SU-DHL-6 (cell line): ENCODE measurements around the gene STARD10.

ENCODE experiments used
- CTCF ChIP-seq: fragments of 200-600 bp; sonication (generic); IDR thresholded peaks from one replicate; pipeline ENCODE4 v1.5.1; 2017; ENCODE audit warnings: antibody characterized with exemption, mild to moderate bottlenecking, low read length, moderate library complexity; ENCODE audit not compliant: insufficient read depth, poor library complexity, severe bottlenecking
- EZH2phosphoT487 ChIP-seq: fragments of 200-600 bp; sonication (generic), shearing (Covaris generic); conservative IDR thresholded peaks from 2 replicates; pipeline ENCODE4 v1.6.1; 2018; ENCODE audit warnings: mild to moderate bottlenecking, antibody characterized with exemption, low read length, moderate library complexity, mixed read lengths

GRCh38 chr11:72742513-72743320 is 51.1 kb downstream of the STARD10 start:
- TF ChIP-seq CTCF (no peak), EZH2phosphoT487 (no peak)
